Measurements from ENCODE around the gene HECTD4. TPM values are rescaled to one million over a fixed set of nuclear protein-coding genes. Genes with fewer than 3 reads are reported as not detected.

HECTD4 gene
- total RNA-seq, 1 donor from 2014 or later, result 47.9 TPM

- Mint-ChIP-seq H3K27ac (ENCODE audit: unreplicated experiment) (no peak overlapping the region), H3K4me1 (ENCODE audit: unreplicated experiment) (no peaks in the 10 kb centered on the region), H3K4me3 (ENCODE audit: unreplicated experiment) (no peak overlapping the region), H3K36me3 (ENCODE audit: low read depth, unreplicated experiment) (peaks cover 5% of the 10 kb centered on the region), H3K9me3 (ENCODE audit: unreplicated experiment) (no peaks in the 10 kb centered on the region), H3K27me3 (ENCODE audit: unreplicated experiment) (peaks cover 3% of the 10 kb centered on the region)
- DNase-seq (ENCODE audit: low spot score), result no peak
- TF ChIP-seq CTCF (IDR thresholded peaks at IDR 0.05; ENCODE audit: unreplicated experiment), result no peak
Measured at GRCh38 chr12:112374166-112374740, 8.0 kb downstream of the HECTD4 start.

GRCh38 chr12:112370868-112371510, 11.2 kb downstream of the HECTD4 start:
- Mint-ChIP-seq H3K36me3 (ENCODE audit: low read depth, unreplicated experiment) (peaks cover 5% of the 10 kb centered on the region), H3K27me3 (ENCODE audit: unreplicated experiment) (no peaks in the 10 kb centered on the region), H3K4me3 (ENCODE audit: unreplicated experiment) (no peak overlapping the region), H3K4me1 (ENCODE audit: unreplicated experiment) (no peaks in the 10 kb centered on the region), H3K27ac (ENCODE audit: unreplicated experiment) (no peak overlapping the region), H3K9me3 (ENCODE audit: unreplicated experiment) (no peaks in the 10 kb centered on the region)
- no peak for DNase-seq (ENCODE audit: low spot score)
- TF ChIP-seq CTCF (IDR thresholded peaks at IDR 0.05; ENCODE audit: unreplicated experiment), result no peak

GRCh38 chr12:112370199-112370598, 12.0 kb downstream of the HECTD4 start:
- Mint-ChIP-seq H3K4me3 (ENCODE audit: unreplicated experiment) (no peak overlapping the region), H3K27ac (ENCODE audit: unreplicated experiment) (no peak overlapping the region), H3K27me3 (ENCODE audit: unreplicated experiment) (peaks cover 2% of the 10 kb centered on the region), H3K4me1 (ENCODE audit: unreplicated experiment) (no peaks in the 10 kb centered on the region), H3K9me3 (ENCODE audit: unreplicated experiment) (no peaks in the 10 kb centered on the region), H3K36me3 (ENCODE audit: low read depth, unreplicated experiment) (peaks cover 5% of the 10 kb centered on the region)
- no peak for TF ChIP-seq CTCF (IDR thresholded peaks at IDR 0.05; ENCODE audit: unreplicated experiment)
- no peak for DNase-seq (ENCODE audit: low spot score)

GRCh38 chr12:112368856-112369255, 13.4 kb downstream of the HECTD4 start:
- TF ChIP-seq CTCF (IDR thresholded peaks at IDR 0.05; ENCODE audit: unreplicated experiment), result no peak
- DNase-seq (ENCODE audit: low spot score), result no peak
- H3K36me3 Mint-ChIP-seq (ENCODE audit: low read depth, unreplicated experiment), result no peaks in the 10 kb centered on the region
- no peaks in the 10 kb centered on the region for H3K4me1 Mint-ChIP-seq (ENCODE audit: unreplicated experiment)
- H3K27ac Mint-ChIP-seq (ENCODE audit: unreplicated experiment), result no peak overlapping the region
- no peak overlapping the region for H3K4me3 Mint-ChIP-seq (ENCODE audit: unreplicated experiment)
- H3K9me3 Mint-ChIP-seq (ENCODE audit: unreplicated experiment), result no peaks in the 10 kb centered on the region
- H3K27me3 Mint-ChIP-seq (ENCODE audit: unreplicated experiment), result peaks cover 2% of the 10 kb centered on the region

GRCh38 chr12:112367965-112368364, 14.3 kb downstream of the HECTD4 start:
- peaks cover 2% of the 10 kb centered on the region for H3K27me3 Mint-ChIP-seq (ENCODE audit: unreplicated experiment)
- no peak overlapping the region for H3K4me3 Mint-ChIP-seq (ENCODE audit: unreplicated experiment)
- H3K27ac Mint-ChIP-seq (ENCODE audit: unreplicated experiment), result no peak overlapping the region
- DNase-seq (ENCODE audit: low spot score), result no peak
- TF ChIP-seq CTCF (IDR thresholded peaks at IDR 0.05; ENCODE audit: unreplicated experiment), result no peak
- no peaks in the 10 kb centered on the region for H3K9me3 Mint-ChIP-seq (ENCODE audit: unreplicated experiment)
- no peaks in the 10 kb centered on the region for H3K4me1 Mint-ChIP-seq (ENCODE audit: unreplicated experiment)
- H3K36me3 Mint-ChIP-seq (ENCODE audit: low read depth, unreplicated experiment), result no peaks in the 10 kb centered on the region
